IMR-90 (cell line): ENCODE measurements around the gene HBM. TPM values are rescaled to one million over a fixed set of nuclear protein-coding genes. Genes with fewer than 3 reads are reported as not detected.

Experiments used
- ATAC-seq: fragments of 200-7000 bp; cut with Tn5 transposase; 2 replicates; pipeline ENCODE4 v1.9.1; 2020; ENCODE audit warnings: low read depth, mild to moderate bottlenecking, moderate library complexity
- BruUV-seq: library from RNA; stranded (reverse); fragments of 400-500 nt; replicated peaks from 2 replicates; lab custom pipeline; 2021; lab: Mats Ljungman, UMichigan
- CTCF ChIA-PET: fragments of 300-600 bp; formaldehyde crosslinking; extraction: SDS; loops from one replicate; lab custom pipeline; 2021; ENCODE audit warnings: antibody characterized with exemption; lab: Yijun Ruan, JAX
- POLR2A ChIA-PET: fragments of 300-600 bp; sonication (Branson Sonifier 250); formaldehyde crosslinking; loops from one replicate; lab custom pipeline; 2022; ENCODE audit warnings: antibody characterized with exemption; ENCODE audit not compliant: unreplicated experiment; lab: Charles Lee
- DNase-seq: peaks from one replicate; pipeline ENCODE4 v3.0.0; 2013
- H2AFZ ChIP-seq: replicated peaks from 2 replicates; pipeline ENCODE3; 2013; ENCODE audit warnings: low read length, mild to moderate bottlenecking; ENCODE audit not compliant: poor library complexity
- H2AK5ac ChIP-seq: 2 replicates; pipeline ENCODE4 v1.6.1; 2013; ENCODE audit warnings: low read depth, low read length, inconsistent platforms
- H2AK9ac ChIP-seq: replicated peaks from 2 replicates; pipeline ENCODE3; 2013; ENCODE audit warnings: mild to moderate bottlenecking, low read depth, low read length, moderate library complexity; ENCODE audit not compliant: poor library complexity
- H2BK120ac ChIP-seq: 2 replicates; pipeline ENCODE4 v1.6.1; 2013; ENCODE audit warnings: low read depth, low read length, inconsistent platforms
- H2BK15ac ChIP-seq: 3 replicates; pipeline ENCODE4 v1.6.1; 2013; ENCODE audit warnings: low read depth, low read length, inconsistent platforms
- H2BK20ac ChIP-seq: 2 replicates; pipeline ENCODE4 v1.6.1; 2013; ENCODE audit warnings: low read depth, mild to moderate bottlenecking, inconsistent platforms, low read length, moderate library complexity
- H2BK5ac ChIP-seq: 2 replicates; pipeline ENCODE4 v1.6.1; 2013; ENCODE audit warnings: mild to moderate bottlenecking, low read depth, low read length, inconsistent platforms; ENCODE audit not compliant: poor library complexity, severe bottlenecking
- H3K14ac ChIP-seq: replicated peaks from 2 replicates; pipeline ENCODE4 v1.6.1; 2013; ENCODE audit warnings: low read depth, low read length, inconsistent platforms
- H3K18ac ChIP-seq: 2 replicates; pipeline ENCODE4 v1.6.1; 2013; ENCODE audit warnings: low read depth, low read length, control low read depth
- H3K23ac ChIP-seq: 2 replicates; pipeline ENCODE4 v1.6.1; 2013; ENCODE audit warnings: low read depth, low read length, inconsistent platforms
- H3K27ac ChIP-seq: 2 replicates; pipeline ENCODE4 v1.5.1; 2013; ENCODE audit warnings: mild to moderate bottlenecking, control low read depth, low read length; ENCODE audit not compliant: insufficient read depth
- H3K27me3 ChIP-seq: 2 replicates; pipeline ENCODE4 v1.6.1; 2013; ENCODE audit warnings: low read length; ENCODE audit not compliant: control insufficient read depth, insufficient read depth
- H3K36me3 ChIP-seq: 2 replicates; pipeline ENCODE4 v1.6.1; 2013; ENCODE audit warnings: low read length, mixed read lengths; ENCODE audit not compliant: control insufficient read depth, insufficient read depth
- H3K4ac ChIP-seq: 2 replicates; pipeline ENCODE4 v1.6.1; 2013; ENCODE audit warnings: low read depth, low read length, inconsistent platforms
- H3K4me1 ChIP-seq: 2 replicates; pipeline ENCODE4 v1.6.1; 2013; ENCODE audit warnings: low read length, mixed read lengths; ENCODE audit not compliant: control insufficient read depth, insufficient read depth
- H3K4me2 ChIP-seq: 2 replicates; pipeline ENCODE4 v1.6.1; 2013; ENCODE audit warnings: low read depth, mild to moderate bottlenecking, control low read depth, low read length, moderate library complexity
- H3K4me3 ChIP-seq: 2 replicates; pipeline ENCODE4 v1.5.1; 2013; ENCODE audit warnings: low read depth, mild to moderate bottlenecking, control low read depth, low read length, moderate library complexity; ENCODE audit not compliant: insufficient read depth
- H3K56ac ChIP-seq: 2 replicates; pipeline ENCODE4 v1.6.1; 2013; ENCODE audit warnings: low read length, inconsistent platforms; ENCODE audit not compliant: insufficient read depth; ENCODE audit errors: extremely low read depth
- H3K79me1 ChIP-seq, 2 experiments: 2 replicates each; pipeline ENCODE4 v1.6.1; 2013; ENCODE audit warnings: low read length in 2 of 2, inconsistent platforms in 1 of 2, low read depth in 1 of 2
- H3K9ac ChIP-seq: 2 replicates; pipeline ENCODE4 v1.6.1; 2013; ENCODE audit warnings: low read depth, low read length, control low read depth
- H3K9me1 ChIP-seq: 2 replicates; pipeline ENCODE4 v1.6.1; 2013; ENCODE audit warnings: low read length, inconsistent platforms; ENCODE audit not compliant: insufficient read depth
- H3K9me3 ChIP-seq: 2 replicates; pipeline ENCODE4 v1.6.1; 2013; ENCODE audit warnings: low read length; ENCODE audit not compliant: control insufficient read depth, insufficient read depth
- H4K20me1 ChIP-seq: 2 replicates; pipeline ENCODE4 v1.6.1; 2013; ENCODE audit warnings: low read length, inconsistent platforms; ENCODE audit not compliant: insufficient read depth
- H4K5ac ChIP-seq: 2 replicates; pipeline ENCODE4 v1.6.1; 2013; ENCODE audit warnings: mild to moderate bottlenecking, low read depth, low read length, control low read depth
- H4K8ac ChIP-seq, 2 experiments: 2 replicates each; pipeline ENCODE4 v1.6.1; 2013; ENCODE audit warnings: low read depth in 2 of 2, low read length in 2 of 2, control low read depth in 1 of 2, inconsistent platforms in 1 of 2
- H4K91ac ChIP-seq: 2 replicates; pipeline ENCODE4 v1.6.1; 2013; ENCODE audit warnings: low read depth, low read length, inconsistent platforms; ENCODE audit not compliant: insufficient read depth
- BHLHE40 ChIP-seq: fragments of 150-350 bp; IDR thresholded peaks from 2 replicates; pipeline ENCODE4 v1.6.1; 2016; ENCODE audit warnings: mild to moderate bottlenecking, low read depth, low read length
- CEBPB ChIP-seq: IDR thresholded peaks from 2 replicates; pipeline ENCODE4 v1.6.1; 2012; ENCODE audit warnings: low read depth, low read length, improper control_type of control experiment
- CHD1 ChIP-seq: IDR thresholded peaks from 2 replicates; pipeline ENCODE4 v1.6.1; 2012; ENCODE audit warnings: low read depth, low read length, improper control_type of control experiment
- ELK1 ChIP-seq: fragments of 150-350 bp; IDR thresholded peaks from 2 replicates; pipeline ENCODE4 v1.6.1; 2016; ENCODE audit warnings: low read depth, mild to moderate bottlenecking, low read length, moderate library complexity, borderline replicate concordance
- FOS ChIP-seq: fragments of 150-350 bp; IDR thresholded peaks from 2 replicates; pipeline ENCODE4 v1.6.1; 2016; ENCODE audit warnings: low read depth, low read length
- MAFK ChIP-seq: IDR thresholded peaks from 2 replicates; pipeline ENCODE4 v1.6.1; 2012; ENCODE audit warnings: low read depth, low read length, improper control_type of control experiment
- MAZ ChIP-seq: IDR thresholded peaks from 2 replicates; pipeline ENCODE4 v1.6.1; 2012; ENCODE audit warnings: low read depth, mild to moderate bottlenecking, low read length, improper control_type of control experiment, moderate library complexity, borderline replicate concordance
- MXI1 ChIP-seq: IDR thresholded peaks from 2 replicates; pipeline ENCODE4 v1.6.1; 2012; ENCODE audit warnings: low read depth, mild to moderate bottlenecking, low read length, moderate library complexity, borderline replicate concordance
- NFE2L2 ChIP-seq: fragments of 150-350 bp; IDR thresholded peaks from 2 replicates; pipeline ENCODE4 v1.6.1; 2016; ENCODE audit warnings: low read depth, mild to moderate bottlenecking, low read length
- RCOR1 ChIP-seq: IDR thresholded peaks from 2 replicates; pipeline ENCODE4 v1.6.1; 2012; ENCODE audit warnings: mild to moderate bottlenecking, low read length, improper control_type of control experiment; ENCODE audit not compliant: insufficient replicate concordance
- RFX5 ChIP-seq: IDR thresholded peaks from 2 replicates; pipeline ENCODE4 v1.8.0; 2012; ENCODE audit warnings: low read depth, mild to moderate bottlenecking, low read length, moderate library complexity
- USF2 ChIP-seq: fragments of 150-350 bp; IDR thresholded peaks from 2 replicates; pipeline ENCODE4 v1.6.1; 2017; ENCODE audit warnings: mild to moderate bottlenecking, antibody characterized with exemption, low read length, low read depth
- WGBS, 2 experiments: methylation state at CpG; one replicate each; pipeline versions ENCODE4 v1.1.5 to v1.1.7; 2013; ENCODE audit warnings: missing lambda C conversion rate in 2 of 2; ENCODE audit not compliant: insufficient read length in 1 of 2; ENCODE audit errors: extremely low coverage in 2 of 2; 5-methylcytosine and 5-hydroxymethylcytosine counted together
- dilution Hi-C: fragments of 300-500 bp; cut with HindIII; formaldehyde crosslinking; loops from one replicate; pipeline ENCODE4 v1.14.3; 2018; ENCODE audit warnings: low sequenced_read_pairs; ENCODE audit not compliant: unreplicated experiment
- in situ Hi-C: fragments of 300-500 bp; cut with MboI; formaldehyde crosslinking; loops from 3 replicates; pipeline ENCODE4 v1.14.3; 2019; ENCODE audit warnings: low sequenced_read_pairs, inconsistent platforms, mixed read lengths
- intact Hi-C: fragments of 100-400 bp; cut with micrococcal nuclease; formaldehyde crosslinking; loops from 2 replicates; pipeline ENCODE4 v1.10.0; 2022
- polyA plus RNA-seq, 3 experiments: library from polyadenylated mRNA; depleted of rRNA; stranded (reverse); fragments of >200 nt; gene quantifications; 2 replicates each; pipeline ENCODE4 v1.2.3, GENCODE V29; 2012; ENCODE audit warnings: low replicate concordance in 1 of 3
- total RNA-seq: library from RNA; depleted of rRNA; stranded (reverse); fragments of >200 nt; gene quantifications from 2 replicates; pipeline ENCODE4 v1.2.3, GENCODE V29; 2012

HBM gene
- total and polyA plus RNA-seq, 2 of the 4 experiments (the other 2 are of a cell fraction) = not detected

GRCh38 chr16:192686-193085, 26.9 kb downstream of the HBM start:
- no peak overlapping the region for H2BK120ac ChIP-seq
- CTCF ChIA-PET = interaction anchor here (0.6 kb wide), 1 partner anchor 125 kb away, joined by 3 read pairs; no protein-coding TSS in a partner anchor
- BruUV-seq = no TSS peak
- H4K8ac ChIP-seq = no peak overlapping the region
- no peak overlapping the region for H3K4me2 ChIP-seq
- H3K79me1 ChIP-seq = peaks cover 21 to 46% of the 10 kb centered on the region in 2 experiments
- POLR2A ChIA-PET = no interaction called here
- H3K9ac ChIP-seq = no peak overlapping the region
- H3K18ac ChIP-seq = no peak overlapping the region
- no peak overlapping the region for H2BK20ac ChIP-seq
- no peak overlapping the region for H3K4ac ChIP-seq
- H3K14ac ChIP-seq = no peak overlapping the region
- intact Hi-C loops (no loop called here), dilution Hi-C loops (no loop called here), in situ Hi-C loops (no loop called here)
- TF ChIP-seq MAZ (no peak), MAFK (no peak), USF2 (no peak), FOS (no peak), CHD1 (no peak), CEBPB (no peak), BHLHE40 (no peak), RFX5 (no peak), ELK1 (no peak), RCOR1 (no peak), MXI1 (no peak), NFE2L2 (no peak)
- no peak overlapping the region for H2AFZ ChIP-seq
- H4K20me1 ChIP-seq = peaks cover 26% of the 10 kb centered on the region
- H2AK9ac ChIP-seq = no peak overlapping the region
- no peak overlapping the region for H2BK15ac ChIP-seq
- no peak overlapping the region for H3K27ac ChIP-seq
- 100% methylated on average over 3 of the region's 11 CpGs; no CpG with 5 or more reads in 1 of the 2 experiments for WGBS, 2 experiments
- H3K4me1 ChIP-seq = no peaks in the 10 kb centered on the region
- peaks cover 4% of the 10 kb centered on the region for H3K9me1 ChIP-seq
- no peak overlapping the region for H3K56ac ChIP-seq
- ATAC-seq = no peak
- no peak overlapping the region for H4K5ac ChIP-seq
- H3K36me3 ChIP-seq = peaks cover 70% of the 10 kb centered on the region
- no peak overlapping the region for H4K91ac ChIP-seq
- no peaks in the 10 kb centered on the region for H3K9me3 ChIP-seq
- no peaks in the 10 kb centered on the region for H3K27me3 ChIP-seq
- DNase-seq = no peak
- H2AK5ac ChIP-seq = no peak overlapping the region
- H3K23ac ChIP-seq = no peak overlapping the region
- H3K4me3 ChIP-seq = no peak overlapping the region
- no peak overlapping the region for H2BK5ac ChIP-seq
